KMS-11 (cell line): Measurements from ENCODE around the gene ATP8A2.
"Not testable (repeated sequence)": the region's sequence is repeated elsewhere in the genome, so short reads cannot be mapped to it uniquely, and the experiment has no call there.

Experiments
- H2AFZ ChIP-seq: fragments of 200-600 bp; sonication (generic); 2 replicates; pipeline ENCODE4 v1.6.1; 2016; ENCODE audit warnings: antibody characterized with exemption, mixed run types, low read depth
- H3K27ac ChIP-seq: fragments of 200-600 bp; sonication (generic); 2 replicates; pipeline ENCODE4 v1.6.1; 2016; ENCODE audit warnings: mild to moderate bottlenecking, mixed run types
- H3K27me3 ChIP-seq: fragments of 200-600 bp; sonication (generic); 2 replicates; pipeline ENCODE4 v1.6.1; 2017; ENCODE audit warnings: mild to moderate bottlenecking, low read depth, mixed run types, moderate library complexity; ENCODE audit not compliant: insufficient read depth
- H3K36me3 ChIP-seq: fragments of 200-600 bp; sonication (generic); 2 replicates; pipeline ENCODE4 v1.6.1; 2017; ENCODE audit warnings: mild to moderate bottlenecking, mixed run types; ENCODE audit not compliant: insufficient read depth
- H3K4me1 ChIP-seq: fragments of 200-600 bp; sonication (generic); 2 replicates; pipeline ENCODE4 v1.6.1; 2016; ENCODE audit warnings: mild to moderate bottlenecking, low read depth, mixed run types; ENCODE audit not compliant: poor library complexity, severe bottlenecking
- H3K4me2 ChIP-seq: fragments of 200-600 bp; sonication (generic); 2 replicates; pipeline ENCODE4 v1.7.0; 2016; ENCODE audit warnings: mild to moderate bottlenecking, mixed run types
- H3K4me3 ChIP-seq: fragments of 200-600 bp; sonication (generic); IDR thresholded peaks from 2 replicates; pipeline ENCODE4 v1.6.1; 2017; ENCODE audit warnings: low read depth, low read length, mixed read lengths; ENCODE audit not compliant: insufficient read depth
- H3K79me2 ChIP-seq: fragments of 200-600 bp; sonication (generic); 2 replicates; pipeline ENCODE4 v1.6.1; 2016; ENCODE audit warnings: low read depth, mixed run types; ENCODE audit not compliant: insufficient read depth
- H3K9ac ChIP-seq: fragments of 200-600 bp; sonication (generic); 2 replicates; pipeline ENCODE4 v1.6.1; 2016; ENCODE audit warnings: mild to moderate bottlenecking, mixed run types
- H4K20me1 ChIP-seq: fragments of 200-600 bp; sonication (generic); 2 replicates; pipeline ENCODE4 v1.6.1; 2016; ENCODE audit warnings: mild to moderate bottlenecking, mixed run types; ENCODE audit not compliant: insufficient read depth
- CTCF ChIP-seq: fragments of 200-600 bp; sonication (generic); conservative IDR thresholded peaks from 2 replicates; pipeline ENCODE4 v1.6.1; 2017; ENCODE audit warnings: low read depth, mild to moderate bottlenecking, antibody characterized with exemption, low read length, moderate library complexity, mixed read lengths

ATP8A2 gene

DNA sequence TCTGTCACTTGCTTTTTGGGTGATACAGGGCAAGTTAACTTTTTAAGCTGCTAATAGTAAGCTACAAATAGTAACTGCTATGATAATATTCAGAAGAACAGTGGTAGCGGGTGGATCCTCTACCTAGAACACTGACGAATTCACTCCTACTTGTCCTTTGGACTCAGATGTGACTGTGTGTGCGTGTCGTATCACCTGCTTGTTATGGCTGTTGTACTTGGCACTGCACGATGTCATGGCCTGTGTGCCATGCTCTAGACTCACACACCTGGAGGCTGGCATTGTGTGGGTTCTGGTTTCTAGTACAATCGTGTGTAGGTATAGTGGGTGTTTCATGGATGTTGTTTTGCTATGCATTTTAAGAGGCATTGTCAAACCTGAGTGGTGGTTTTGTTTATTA is 130.8 kb downstream of the ATP8A2 start:
- H3K9ac ChIP-seq = no peak overlapping the region
- H3K27ac ChIP-seq = no peak overlapping the region
- no peak overlapping the region for H3K4me3 ChIP-seq
- H3K79me2 ChIP-seq = no peaks in the 10 kb centered on the region
- H2AFZ ChIP-seq = no peak overlapping the region
- TF ChIP-seq CTCF = no peak
- no peaks in the 10 kb centered on the region for H3K4me1 ChIP-seq
- H4K20me1 ChIP-seq = no peaks in the 10 kb centered on the region
- no peak overlapping the region for H3K4me2 ChIP-seq
- H3K36me3 ChIP-seq = no peaks in the 10 kb centered on the region
- H3K27me3 ChIP-seq = no peaks in the 10 kb centered on the region

DNA sequence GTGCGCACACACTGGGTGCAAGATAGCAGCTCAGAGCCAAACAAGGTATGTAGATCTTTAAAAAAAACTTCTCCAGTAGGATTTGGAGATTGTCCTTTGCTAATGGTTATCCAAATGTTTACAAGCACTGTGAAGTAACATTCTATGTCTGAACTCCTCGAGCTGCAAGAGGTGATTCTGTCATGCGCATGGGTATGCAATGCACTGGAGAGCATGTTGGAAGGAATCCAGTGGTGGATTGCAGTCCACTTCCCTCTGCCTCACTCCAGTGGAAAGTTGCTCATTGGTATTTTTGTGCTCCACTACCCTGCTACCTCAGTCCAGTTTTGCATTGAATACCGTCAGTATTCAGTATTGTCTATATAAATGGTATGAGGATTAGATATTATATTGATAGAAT is 132.1 kb downstream of the ATP8A2 start:
- no peak for TF ChIP-seq CTCF
- Histone ChIP-seq H3K4me1 (no peaks in the 10 kb centered on the region), H3K4me2 (no peak overlapping the region), H3K4me3 (no peak overlapping the region), H3K9ac (no peak overlapping the region), H4K20me1 (no peaks in the 10 kb centered on the region), H3K36me3 (no peaks in the 10 kb centered on the region), H3K27me3 (no peaks in the 10 kb centered on the region), H3K79me2 (no peaks in the 10 kb centered on the region), H3K27ac (no peak overlapping the region), H2AFZ (no peak overlapping the region)

GRCh38 chr13:25507841-25508240 is 136.1 kb downstream of the ATP8A2 start:
- Histone ChIP-seq H3K27me3 (no peaks in the 10 kb centered on the region), H3K4me3 (no peak overlapping the region), H4K20me1 (no peaks in the 10 kb centered on the region)

DNA sequence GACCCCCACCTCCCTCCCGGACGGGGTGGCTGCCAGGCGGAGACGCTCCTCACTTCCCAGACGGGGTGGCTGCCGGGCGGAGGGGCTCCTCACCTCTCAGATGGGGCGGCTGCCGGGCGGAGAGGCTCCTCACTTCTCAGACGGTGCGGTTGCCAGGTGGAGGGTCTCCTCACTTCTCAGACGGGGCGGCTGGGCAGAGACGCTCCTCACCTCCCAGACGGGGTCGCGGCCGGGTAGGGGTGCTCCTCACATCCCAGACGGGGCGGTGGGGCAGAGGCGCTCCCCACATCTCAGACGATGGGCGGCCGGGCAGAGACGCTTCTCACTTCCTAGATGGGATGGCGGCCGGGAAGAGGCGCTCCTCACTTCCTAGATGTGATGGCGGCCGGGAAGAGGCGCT is 141.3 kb downstream of the ATP8A2 start:
- not testable (repeated sequence) for H3K4me1 ChIP-seq, H3K4me3 ChIP-seq, H3K79me2 ChIP-seq, H4K20me1 ChIP-seq, H3K36me3 ChIP-seq, H3K27ac ChIP-seq, H3K27me3 ChIP-seq, H2AFZ ChIP-seq, H3K4me2 ChIP-seq, H3K9ac ChIP-seq

More at GRCh38 chr13:25507841-25508240, 136.1 kb downstream of the ATP8A2 start:
- Histone ChIP-seq H3K4me2 (no peak overlapping the region), H3K36me3 (no peaks in the 10 kb centered on the region), H3K27ac (no peak overlapping the region), H2AFZ (no peak overlapping the region), H3K4me1 (no peaks in the 10 kb centered on the region), H3K9ac (no peak overlapping the region), H3K79me2 (no peaks in the 10 kb centered on the region)
- TF ChIP-seq CTCF = no peak

DNA sequence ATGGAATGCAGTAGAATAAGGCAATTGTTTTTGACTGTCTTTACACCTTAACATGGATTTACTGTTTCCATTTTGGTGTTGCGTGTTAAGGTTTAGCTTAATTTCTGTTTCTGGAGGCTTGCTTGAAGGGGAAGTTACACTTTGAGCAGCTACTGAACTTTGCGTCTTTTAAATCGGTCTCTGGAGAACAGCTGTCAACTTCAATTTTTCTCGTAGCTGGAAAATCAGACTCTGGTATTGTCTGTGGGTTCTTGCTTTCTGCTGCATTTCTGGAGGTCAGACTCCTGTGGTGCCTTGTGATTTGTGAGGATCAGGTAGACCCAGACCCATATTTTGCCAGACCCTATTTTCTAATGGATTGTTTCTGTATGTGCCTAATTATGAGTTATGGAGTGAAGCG is 146.7 kb downstream of the ATP8A2 start:
- Histone ChIP-seq H3K36me3 (no peaks in the 10 kb centered on the region), H4K20me1 (no peaks in the 10 kb centered on the region), H2AFZ (no peak overlapping the region), H3K79me2 (no peaks in the 10 kb centered on the region), H3K27ac (no peak overlapping the region), H3K4me2 (no peak overlapping the region), H3K4me1 (no peaks in the 10 kb centered on the region), H3K9ac (no peak overlapping the region), H3K4me3 (no peak overlapping the region), H3K27me3 (no peaks in the 10 kb centered on the region)
- no peak for TF ChIP-seq CTCF
